Hepatocyte (in vitro differentiated cells): ENCODE data around the gene SMARCD3.

Experiments
- CTCF ChIP-seq: fragments of 200-600 bp; sonication (generic); IDR thresholded peaks from 2 replicates; pipeline ENCODE4 v1.5.1; 2016; ENCODE audit warnings: antibody characterized with exemption, mild to moderate bottlenecking; ENCODE audit not compliant: poor library complexity
- EZH2phosphoT487 ChIP-seq: fragments of 200-600 bp; sonication (generic); IDR thresholded peaks from one replicate; pipeline ENCODE4 v1.6.1; 2018; ENCODE audit warnings: antibody characterized with exemption, mild to moderate bottlenecking, low read depth, moderate library complexity; ENCODE audit not compliant: unreplicated experiment, severe bottlenecking

GRCh38 chr7:151241755-151242096, 6.8 kb downstream of the SMARCD3 start:
- TF ChIP-seq CTCF (no peak), EZH2phosphoT487 (no peak)
